HL-60 (cell line): ENCODE data around the gene SPACA6.

ENCODE experiments used
- GABPA ChIP-seq: IDR thresholded peaks from 2 replicates; pipeline ENCODE4 v1.6.1; 2012; ENCODE audit warnings: low read depth
- POLR2AphosphoS5 ChIP-seq: IDR thresholded peaks from 2 replicates; pipeline ENCODE4 v1.6.1; 2012; ENCODE audit warnings: low read depth
- REST ChIP-seq: IDR thresholded peaks from 2 replicates; pipeline ENCODE4 v1.6.1; 2012; ENCODE audit warnings: low read depth; ENCODE audit not compliant: insufficient replicate concordance
- SPI1 ChIP-seq: IDR thresholded peaks from 2 replicates; pipeline ENCODE4 v1.6.1; 2012; ENCODE audit warnings: low read depth, mild to moderate bottlenecking, borderline replicate concordance
- TF ChIP-seq, protein P1 (sequence below): IDR thresholded peaks from one replicate; pipeline ENCODE4 v1.5.1; 2011; ENCODE audit warnings: low read length, control low read depth, inconsistent platforms; ENCODE audit not compliant: insufficient read depth

GRCh38 chr19:51702103-51702824 lies 9.1 kb downstream of the SPACA6 start:
- TF ChIP-seq, protein P1, sequence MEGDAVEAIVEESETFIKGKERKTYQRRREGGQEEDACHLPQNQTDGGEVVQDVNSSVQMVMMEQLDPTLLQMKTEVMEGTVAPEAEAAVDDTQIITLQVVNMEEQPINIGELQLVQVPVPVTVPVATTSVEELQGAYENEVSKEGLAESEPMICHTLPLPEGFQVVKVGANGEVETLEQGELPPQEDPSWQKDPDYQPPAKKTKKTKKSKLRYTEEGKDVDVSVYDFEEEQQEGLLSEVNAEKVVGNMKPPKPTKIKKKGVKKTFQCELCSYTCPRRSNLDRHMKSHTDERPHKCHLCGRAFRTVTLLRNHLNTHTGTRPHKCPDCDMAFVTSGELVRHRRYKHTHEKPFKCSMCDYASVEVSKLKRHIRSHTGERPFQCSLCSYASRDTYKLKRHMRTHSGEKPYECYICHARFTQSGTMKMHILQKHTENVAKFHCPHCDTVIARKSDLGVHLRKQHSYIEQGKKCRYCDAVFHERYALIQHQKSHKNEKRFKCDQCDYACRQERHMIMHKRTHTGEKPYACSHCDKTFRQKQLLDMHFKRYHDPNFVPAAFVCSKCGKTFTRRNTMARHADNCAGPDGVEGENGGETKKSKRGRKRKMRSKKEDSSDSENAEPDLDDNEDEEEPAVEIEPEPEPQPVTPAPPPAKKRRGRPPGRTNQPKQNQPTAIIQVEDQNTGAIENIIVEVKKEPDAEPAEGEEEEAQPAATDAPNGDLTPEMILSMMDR = no peak
- no peak for TF ChIP-seq POLR2AphosphoS5
- TF ChIP-seq GABPA = no peak
- TF ChIP-seq REST = no peak
- no peak for TF ChIP-seq SPI1
